H1 (cell line): ENCODE data around the gene COL5A2. TPM values are rescaled to one million over a fixed set of nuclear protein-coding genes. Genes with fewer than 3 reads are reported as not detected.

Experiments
- CTCF ChIA-PET: fragments of 300-600 bp; sonication (Branson Sonifier 250); formaldehyde crosslinking; loops from one replicate; lab custom pipeline; 2021; ENCODE audit not compliant: partially characterized antibody; lab: Charles Lee
- POLR2A ChIA-PET: fragments of 300-600 bp; sonication (Branson Sonifier 250); formaldehyde crosslinking; loops from one replicate; lab custom pipeline; 2021; ENCODE audit warnings: inconsistent platforms; ENCODE audit not compliant: partially characterized antibody; lab: Charles Lee
- DNase-seq, 2 experiments: peaks; one replicate each; pipeline versions ENCODE4 v3.0.0 to v3.0.0-alpha.2; 2010 to 2022; ENCODE audit warnings: low spot score in 2 of 2, low read depth in 1 of 2, mixed read lengths in 1 of 2
- FAIRE-seq: peaks from 2 replicates; lab custom pipeline; 2011; peaks lifted over from hg19 to GRCh38; lab: Jason Lieb, UNC
- H2AFZ ChIP-seq: 2 replicates; pipeline ENCODE4 v1.8.1; 2012; ENCODE audit warnings: low read length, inconsistent platforms
- H2AK5ac ChIP-seq: 2 replicates; pipeline ENCODE4 v1.6.1; 2013; ENCODE audit warnings: low read depth, low read length
- H2BK120ac ChIP-seq: replicated peaks from 2 replicates; pipeline ENCODE3; 2013; ENCODE audit warnings: low read depth, low read length, inconsistent platforms
- H2BK12ac ChIP-seq: 2 replicates; pipeline ENCODE4 v1.6.1; 2013; ENCODE audit warnings: low read depth, low read length
- H2BK15ac ChIP-seq: 2 replicates; pipeline ENCODE4 v1.6.1; 2013; ENCODE audit warnings: low read length
- H2BK20ac ChIP-seq: 2 replicates; pipeline ENCODE4 v1.6.1; 2013; ENCODE audit warnings: low read length
- H2BK5ac ChIP-seq: 2 replicates; pipeline ENCODE4 v1.6.1; 2013; ENCODE audit warnings: low read depth, low read length
- H3K14ac ChIP-seq: 2 replicates; pipeline ENCODE4 v1.6.1; 2013; ENCODE audit warnings: inconsistent platforms; ENCODE audit not compliant: insufficient read length
- H3K18ac ChIP-seq: 2 replicates; pipeline ENCODE4 v1.6.1; 2013; ENCODE audit warnings: low read length; ENCODE audit errors: extremely low read depth
- H3K23ac ChIP-seq: 2 replicates; pipeline ENCODE4 v1.6.1; 2013; ENCODE audit warnings: inconsistent platforms; ENCODE audit not compliant: insufficient read length
- H3K23me2 ChIP-seq: 2 replicates; pipeline ENCODE4 v1.6.1; 2013; ENCODE audit warnings: low read depth, low read length
- H3K27ac ChIP-seq: 2 replicates; pipeline ENCODE4 v1.6.1; 2011; ENCODE audit warnings: low read depth, low read length, inconsistent platforms
- H3K27me3 ChIP-seq, 4 experiments: replicated peaks in 1 of 4; 1 replicate in 1 of 4; 2 replicates in 3 of 4; pipeline versions ENCODE4 v1.6.1 to v1.8.1; 2011 to 2013; ENCODE audit warnings: low read length in 3 of 4, mild to moderate bottlenecking in 3 of 4, inconsistent platforms in 2 of 4, mixed read lengths in 2 of 4, moderate library complexity in 1 of 4; ENCODE audit not compliant: control insufficient read depth in 3 of 4, insufficient read depth in 3 of 4; ENCODE audit errors: extremely low read depth in 1 of 4
- H3K36me3 ChIP-seq, 4 experiments: 2 replicates each; pipeline versions ENCODE4 v1.6.1 to v1.8.1; 2011 to 2013; ENCODE audit warnings: mild to moderate bottlenecking in 4 of 4, low read length in 3 of 4, moderate library complexity in 2 of 4, control low read depth in 1 of 4, inconsistent platforms in 1 of 4; ENCODE audit not compliant: insufficient read depth in 4 of 4, control insufficient read depth in 2 of 4
- H3K4ac ChIP-seq: replicated peaks from 2 replicates; pipeline ENCODE3; 2013; ENCODE audit warnings: low read length, low read depth, mixed read lengths, inconsistent platforms; ENCODE audit not compliant: insufficient read length
- H3K4me1 ChIP-seq, 4 experiments: replicated peaks in 1 of 4; 1 replicate in 1 of 4; 2 replicates in 3 of 4; pipeline versions ENCODE4 v1.6.1 to v1.8.1; 2011 to 2013; ENCODE audit warnings: low read length in 3 of 4, inconsistent platforms in 2 of 4, mixed read lengths in 1 of 4; ENCODE audit not compliant: insufficient read depth in 4 of 4, control insufficient read depth in 3 of 4
- H3K4me2 ChIP-seq, 2 experiments: 2 replicates each; pipeline versions ENCODE4 v1.6.1 to v1.8.1; 2011 to 2013; ENCODE audit warnings: low read depth in 2 of 2, low read length in 2 of 2, control low read depth in 1 of 2, inconsistent platforms in 1 of 2, mild to moderate bottlenecking in 1 of 2; ENCODE audit not compliant: insufficient read depth in 1 of 2
- H3K4me3 ChIP-seq, 4 experiments: fragments of 200-600, 300-600 bp in 1 of 4; sonication (generic), shearing (Covaris generic), sonication (Bioruptor Twin) in 1 of 4; 2 replicates each; pipeline versions ENCODE4 v1.5.1 to v1.8.1; 2011 to 2016; ENCODE audit warnings: low read length in 4 of 4, low read depth in 3 of 4, control low read depth in 2 of 4, inconsistent platforms in 2 of 4, mild to moderate bottlenecking in 2 of 4, mixed read lengths in 1 of 4, moderate library complexity in 1 of 4; ENCODE audit not compliant: insufficient read depth in 2 of 4; ENCODE audit errors: extremely low read depth in 1 of 4
- H3K56ac ChIP-seq: replicated peaks from 2 replicates; pipeline ENCODE3; 2013; ENCODE audit warnings: low read depth, mild to moderate bottlenecking, mixed read lengths, low read length, inconsistent platforms; ENCODE audit not compliant: insufficient read length
- H3K79me1 ChIP-seq: 2 replicates; pipeline ENCODE4 v1.6.1; 2013; ENCODE audit warnings: low read depth, low read length, control low read depth
- H3K79me2 ChIP-seq, 2 experiments: 2 replicates each; pipeline versions ENCODE4 v1.6.1 to v1.8.1; 2012 to 2013; ENCODE audit warnings: low read length in 2 of 2, mild to moderate bottlenecking in 2 of 2, inconsistent platforms in 1 of 2; ENCODE audit not compliant: insufficient read depth in 2 of 2, control insufficient read depth in 1 of 2
- H3K9ac ChIP-seq, 4 experiments: replicated peaks in 1 of 4; 1 replicate in 1 of 4; 2 replicates in 3 of 4; pipeline versions ENCODE4 v1.6.1 to v1.8.1; 2011 to 2013; ENCODE audit warnings: low read depth in 3 of 4, low read length in 3 of 4, control low read depth in 2 of 4, mild to moderate bottlenecking in 2 of 4, moderate library complexity in 2 of 4, inconsistent platforms in 1 of 4; ENCODE audit errors: extremely low read depth in 1 of 4
- H3K9me3 ChIP-seq, 2 experiments: 2 replicates each; pipeline versions ENCODE4 v1.6.1 to v1.8.1; 2012 to 2013; ENCODE audit warnings: mild to moderate bottlenecking in 2 of 2, moderate library complexity in 2 of 2, control low read depth in 1 of 2, inconsistent platforms in 1 of 2, low read depth in 1 of 2, low read length in 1 of 2, mixed read lengths in 1 of 2; ENCODE audit not compliant: insufficient read depth in 2 of 2
- H4K20me1 ChIP-seq, 2 experiments: replicated peaks in 1 of 2; 2 replicates each; pipeline versions ENCODE3 to v1.8.1; 2011 to 2013; ENCODE audit warnings: inconsistent platforms in 2 of 2, low read length in 2 of 2, mild to moderate bottlenecking in 1 of 2; ENCODE audit not compliant: insufficient read depth in 2 of 2, control insufficient read depth in 1 of 2
- H4K5ac ChIP-seq: 2 replicates; pipeline ENCODE4 v1.6.1; 2013; ENCODE audit warnings: low read length, low read depth, mixed read lengths, inconsistent platforms; ENCODE audit not compliant: insufficient read length
- H4K8ac ChIP-seq: 2 replicates; pipeline ENCODE4 v1.8.0; 2013; ENCODE audit warnings: mild to moderate bottlenecking, moderate library complexity, low read length, inconsistent platforms; ENCODE audit not compliant: insufficient read depth; ENCODE audit errors: extremely low read depth
- H4K91ac ChIP-seq: replicated peaks from 2 replicates; pipeline ENCODE3; 2013; ENCODE audit warnings: low read length, mixed read lengths, inconsistent platforms; ENCODE audit not compliant: insufficient read length
- ASH2L ChIP-seq: fragments of 200-600, 300-600 bp; sonication (generic); IDR thresholded peaks from one replicate; pipeline ENCODE4 v1.7.1; 2017; ENCODE audit warnings: low read length
- BCL11A ChIP-seq, 2 experiments: IDR thresholded peaks; one replicate each; pipeline ENCODE4 v1.6.1; 2011; ENCODE audit warnings: low read depth in 2 of 2, low read length in 2 of 2, mild to moderate bottlenecking in 2 of 2
- CBX8 ChIP-seq: fragments of 300-800, 300-1000 bp; sonication (generic); IDR thresholded peaks from 2 replicates; pipeline ENCODE4 v1.7.1; 2016; ENCODE audit warnings: low read depth, low read length, borderline replicate concordance
- CTBP2 ChIP-seq: IDR thresholded peaks from 2 replicates; pipeline ENCODE4 v1.7.0; 2011; ENCODE audit warnings: borderline replicate concordance, mild to moderate bottlenecking, moderate library complexity, mixed read lengths, low read length; ENCODE audit not compliant: insufficient read depth, insufficient read length
- EP300 ChIP-seq, 2 experiments: IDR thresholded peaks; 1 replicate in 1 of 2; 2 replicates in 1 of 2; pipeline ENCODE4 v1.6.1; 2011 to 2012; ENCODE audit warnings: low read depth in 2 of 2, low read length in 2 of 2, mild to moderate bottlenecking in 2 of 2, borderline replicate concordance in 1 of 2, inconsistent platforms in 1 of 2, moderate library complexity in 1 of 2
- EZH2 ChIP-seq: fragments of 200-600 bp; sonication (generic); IDR thresholded peaks from 2 replicates; pipeline ENCODE4 v1.7.1; 2012; ENCODE audit warnings: low read depth, mild to moderate bottlenecking, moderate library complexity, low read length, inconsistent platforms; ENCODE audit not compliant: severe bottlenecking
- FOSL1 ChIP-seq: IDR thresholded peaks from 2 replicates; pipeline ENCODE4 v1.6.1; 2011; ENCODE audit warnings: mild to moderate bottlenecking, low read depth, low read length, moderate library complexity; ENCODE audit not compliant: insufficient read depth
- HDAC2 ChIP-seq, 2 experiments: fragments of 300-600 bp in 1 of 2; sonication (generic) in 1 of 2; IDR thresholded peaks; 2 replicates each; pipeline ENCODE4 v1.6.1; 2011 to 2012; ENCODE audit warnings: low read depth in 2 of 2, low read length in 2 of 2, mild to moderate bottlenecking in 2 of 2, moderate library complexity in 2 of 2, borderline replicate concordance in 1 of 2, inconsistent platforms in 1 of 2
- KDM4A ChIP-seq: IDR thresholded peaks from one replicate; pipeline ENCODE4 v1.7.1; 2012; ENCODE audit warnings: low read depth, mild to moderate bottlenecking, moderate library complexity, low read length, inconsistent platforms; ENCODE audit not compliant: severe bottlenecking
- MAFK ChIP-seq: IDR thresholded peaks from 2 replicates; pipeline ENCODE4 v1.6.1; 2012; ENCODE audit warnings: low read depth, mild to moderate bottlenecking, improper control_type of control experiment, low read length
- RFX5 ChIP-seq: IDR thresholded peaks from 2 replicates; pipeline ENCODE4 v1.6.1; 2011; ENCODE audit warnings: low read depth, low read length, improper control_type of control experiment, borderline replicate concordance
- SIX5 ChIP-seq: IDR thresholded peaks from 2 replicates; pipeline ENCODE4 v1.6.1; 2011; ENCODE audit warnings: mild to moderate bottlenecking, low read depth, low read length
- TBP ChIP-seq: IDR thresholded peaks from 2 replicates; pipeline ENCODE4 v1.6.1; 2011; ENCODE audit warnings: low read depth, low read length, improper control_type of control experiment
- WGBS, 2 experiments: shearing (Covaris generic) in 1 of 2; methylation state at CpG; one replicate each; pipeline versions ENCODE4 v1.1.6 to v1.1.7; 2013 to 2015; ENCODE audit warnings: low lambda C conversion rate in 2 of 2, mixed read lengths in 2 of 2, inconsistent platforms in 1 of 2, low coverage in 1 of 2, missing lambda C conversion rate in 1 of 2; ENCODE audit not compliant: insufficient replicate concordance in 2 of 2, insufficient coverage in 1 of 2, insufficient read length in 1 of 2; ENCODE audit errors: extremely low coverage in 1 of 2, missing lambda C conversion rate in 1 of 2; 5-methylcytosine and 5-hydroxymethylcytosine counted together
- polyA plus RNA-seq, 7 experiments: library from polyadenylated mRNA; depleted of rRNA in 3 of 7; stranded (reverse) in 5 of 7; unstranded in 2 of 7; fragments of >200 nt in 5 of 7; fragments of 200-250 nt in 2 of 7; gene quantifications; 1 replicate in 5 of 7; 2 replicates in 1 of 7; 4 replicates in 1 of 7; pipeline versions ENCODE4 v1.2.1 to v1.2.3, GENCODE V29; 2011 to 2013; ENCODE audit warnings: missing spikeins in 2 of 7, mixed read lengths in 2 of 7
- total RNA-seq: library from RNA; stranded (reverse); fragmentation: NEBNext Ultra II Directional; extraction: Animal tissue kit (Norgen Biotek cat#: 25700); gene quantifications from 2 replicates; pipeline ENCODE4 v1.2.1, GENCODE V29; 2021

Gene COL5A2
- total and polyA plus RNA-seq, 2 of the 8 experiments (the other 6 are each of a cell fraction or from before 2014, with no cell fraction given): 4.7 to 24.2 TPM

DNA sequence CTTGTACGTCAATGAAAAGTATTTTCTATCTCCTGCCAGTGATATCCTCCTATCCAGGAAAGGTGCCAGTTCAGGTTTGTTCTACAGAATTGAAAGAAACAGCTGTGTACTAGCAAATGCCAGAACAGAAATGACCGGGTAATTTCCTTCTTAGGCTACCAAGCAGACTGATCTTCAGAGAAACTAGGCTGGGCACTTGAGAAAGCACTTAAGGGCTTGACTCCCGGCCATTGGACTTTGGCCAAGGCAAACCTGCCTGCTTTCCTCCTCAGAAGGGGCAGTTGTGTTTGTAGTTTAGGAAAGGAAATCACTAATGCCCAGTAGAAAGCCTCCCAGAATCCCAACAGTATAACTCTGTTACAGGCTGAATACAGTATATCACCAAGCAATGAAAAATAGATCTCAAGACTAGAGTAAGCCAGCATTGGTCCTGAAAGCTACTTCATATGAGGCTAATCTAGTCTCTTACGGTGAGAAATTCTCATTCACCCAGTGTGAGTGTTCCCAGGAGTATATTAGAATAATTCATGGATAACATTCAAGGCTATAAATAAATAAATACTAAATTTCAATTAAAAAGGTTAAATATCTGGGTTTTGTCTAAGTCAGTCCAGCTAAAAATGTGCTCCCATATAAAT lies 43.0 kb upstream of the COL5A2 start:
- Histone ChIP-seq H3K14ac (no peak overlapping the region), H2AK5ac (no peak overlapping the region), H3K4me3 (no peak overlapping the region), H3K4me1 (peaks cover 0 to 5% (median 2%) of the 10 kb centered on the region in 4 experiments; a peak in 3 of 7 replicates), H4K5ac (no peak overlapping the region), H3K18ac (no peak overlapping the region), H2BK15ac (no peak overlapping the region), H4K91ac (no peak overlapping the region), H2BK20ac (no peak overlapping the region), H3K9ac (no peak overlapping the region), H3K23ac (no peak overlapping the region), H3K4me2 (no peak overlapping the region), H3K4ac (no peak overlapping the region), H2BK12ac (no peak overlapping the region), H3K23me2 (no peaks in the 10 kb centered on the region), H3K27me3 (no peaks in the 10 kb centered on the region), H4K8ac (no peak overlapping the region), H3K79me2 (no peaks in the 10 kb centered on the region), H2BK5ac (no peak overlapping the region), H2AFZ (peak overlapping the region; percentile 55), H3K56ac (no peak overlapping the region), H3K27ac (no peak overlapping the region), H3K79me1 (no peaks in the 10 kb centered on the region), H3K9me3 (no peaks in the 10 kb centered on the region), H4K20me1 (no peaks in the 10 kb centered on the region), H3K36me3 (no peaks in the 10 kb centered on the region), H2BK120ac (no peak overlapping the region)
- no peak for DNase-seq
- POLR2A ChIA-PET: no interaction called here
- 94% methylated on average over 4 of the region's 4 CpGs; no CpG with 5 or more reads in 1 of the 2 experiments for WGBS, 2 experiments
- no peak for FAIRE-seq
- CTCF ChIA-PET: interaction anchor here (1.7 kb wide), 1 partner anchor 44 kb away, joined by 5 read pairs; no protein-coding TSS in a partner anchor
- TF ChIP-seq EP300 (IDR thresholded peaks at IDR 0.05; ENCODE audit: borderline replicate concordance in 1 of 2, low read depth in 2 of 2, low read length in 2 of 2): no peak
- TF ChIP-seq RFX5: no peak
- no peak for TF ChIP-seq KDM4A
- no peak for TF ChIP-seq CBX8
- TF ChIP-seq HDAC2 (IDR thresholded peaks at IDR 0.05; ENCODE audit: borderline replicate concordance in 1 of 2, low read depth in 2 of 2, low read length in 2 of 2): no peak
- TF ChIP-seq CTBP2: no peak
- TF ChIP-seq BCL11A (IDR thresholded peaks at IDR 0.05; ENCODE audit: low read depth in 2 of 2, low read length in 2 of 2): no peak
- no peak for TF ChIP-seq EZH2
- TF ChIP-seq ASH2L: no peak
- TF ChIP-seq FOSL1: no peak
- no peak for TF ChIP-seq SIX5
- TF ChIP-seq TBP: no peak
- TF ChIP-seq MAFK: no peak
